ENCODE data around the gene TBC1D22A.

TBC1D22A gene

DNA sequence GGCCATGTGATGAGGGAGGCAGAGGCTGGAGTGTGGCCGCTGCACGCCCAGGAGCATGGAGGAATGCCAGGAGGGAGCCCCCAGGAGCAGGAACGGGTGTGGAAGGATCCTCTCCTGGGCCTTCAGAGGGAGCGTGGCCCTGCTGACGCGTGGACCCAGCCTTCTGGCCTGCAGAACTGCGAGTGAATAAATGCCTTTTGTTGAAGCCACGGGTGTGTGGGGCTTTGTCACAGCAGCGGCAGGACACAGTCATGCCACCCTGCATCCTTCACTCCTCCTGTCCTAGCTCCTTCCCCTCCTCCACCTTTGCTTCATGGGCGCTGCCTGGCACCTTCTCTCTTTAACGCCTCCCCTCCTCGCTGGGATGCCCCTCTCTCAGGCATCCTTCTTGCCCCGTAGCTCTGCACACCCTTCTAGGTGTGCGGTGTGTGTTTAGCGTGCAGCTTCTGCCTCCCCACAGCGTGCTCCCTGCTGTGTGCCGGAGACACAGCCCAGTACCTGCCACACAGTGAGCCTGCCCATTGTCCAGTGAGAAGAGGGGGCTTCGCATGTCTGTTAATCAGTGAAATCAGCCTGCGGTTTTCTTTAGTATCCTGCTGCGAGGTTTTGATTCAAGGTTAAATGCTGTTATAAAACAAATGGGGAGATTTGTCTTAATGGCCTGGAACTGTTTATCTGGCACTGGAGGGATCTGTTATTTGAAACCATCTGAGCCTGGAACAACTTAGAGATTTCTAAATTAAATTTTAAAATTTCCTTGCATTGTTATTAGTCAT, 459.6 kb downstream of the TBC1D22A start:
- TF ChIP-seq, protein P1, sequence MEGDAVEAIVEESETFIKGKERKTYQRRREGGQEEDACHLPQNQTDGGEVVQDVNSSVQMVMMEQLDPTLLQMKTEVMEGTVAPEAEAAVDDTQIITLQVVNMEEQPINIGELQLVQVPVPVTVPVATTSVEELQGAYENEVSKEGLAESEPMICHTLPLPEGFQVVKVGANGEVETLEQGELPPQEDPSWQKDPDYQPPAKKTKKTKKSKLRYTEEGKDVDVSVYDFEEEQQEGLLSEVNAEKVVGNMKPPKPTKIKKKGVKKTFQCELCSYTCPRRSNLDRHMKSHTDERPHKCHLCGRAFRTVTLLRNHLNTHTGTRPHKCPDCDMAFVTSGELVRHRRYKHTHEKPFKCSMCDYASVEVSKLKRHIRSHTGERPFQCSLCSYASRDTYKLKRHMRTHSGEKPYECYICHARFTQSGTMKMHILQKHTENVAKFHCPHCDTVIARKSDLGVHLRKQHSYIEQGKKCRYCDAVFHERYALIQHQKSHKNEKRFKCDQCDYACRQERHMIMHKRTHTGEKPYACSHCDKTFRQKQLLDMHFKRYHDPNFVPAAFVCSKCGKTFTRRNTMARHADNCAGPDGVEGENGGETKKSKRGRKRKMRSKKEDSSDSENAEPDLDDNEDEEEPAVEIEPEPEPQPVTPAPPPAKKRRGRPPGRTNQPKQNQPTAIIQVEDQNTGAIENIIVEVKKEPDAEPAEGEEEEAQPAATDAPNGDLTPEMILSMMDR (IDR thresholded peaks at IDR 0.05; ENCODE audit: extremely low read depth, missing control alignments) = no peak
- no peak for DNase-seq (ENCODE audit: low spot score)
